ENCODE measurements around the gene DNAI1. TPM values are rescaled to one million over a fixed set of nuclear protein-coding genes. Genes with fewer than 3 reads are reported as not detected.

The DNAI1 gene
- total and polyA plus RNA-seq, 10 donors, result not detected

GRCh38 chr9:34546102-34546833 lies 87.7 kb downstream of the DNAI1 start:
- Histone ChIP-seq H3K4me3 (no peak overlapping the region), H3K27ac (no peak overlapping the region), H3K4me1 (peaks cover 0 to 15% (median 0%) of the 10 kb centered on the region in 6 donors), H3K27me3 (replicated peaks in 1 of 7) (peaks cover 0 to 29% (median 6%) of the 10 kb centered on the region in 7 donors), H3K36me3 (no peaks in the 10 kb centered on the region), H3K9me3 (no peaks in the 10 kb centered on the region)
- 83 to 91% (median 87%) methylated on average over 7 of the region's 7 CpGs for WGBS, 5 donors
- no peak for DNase-seq
- TF ChIP-seq, protein P1, sequence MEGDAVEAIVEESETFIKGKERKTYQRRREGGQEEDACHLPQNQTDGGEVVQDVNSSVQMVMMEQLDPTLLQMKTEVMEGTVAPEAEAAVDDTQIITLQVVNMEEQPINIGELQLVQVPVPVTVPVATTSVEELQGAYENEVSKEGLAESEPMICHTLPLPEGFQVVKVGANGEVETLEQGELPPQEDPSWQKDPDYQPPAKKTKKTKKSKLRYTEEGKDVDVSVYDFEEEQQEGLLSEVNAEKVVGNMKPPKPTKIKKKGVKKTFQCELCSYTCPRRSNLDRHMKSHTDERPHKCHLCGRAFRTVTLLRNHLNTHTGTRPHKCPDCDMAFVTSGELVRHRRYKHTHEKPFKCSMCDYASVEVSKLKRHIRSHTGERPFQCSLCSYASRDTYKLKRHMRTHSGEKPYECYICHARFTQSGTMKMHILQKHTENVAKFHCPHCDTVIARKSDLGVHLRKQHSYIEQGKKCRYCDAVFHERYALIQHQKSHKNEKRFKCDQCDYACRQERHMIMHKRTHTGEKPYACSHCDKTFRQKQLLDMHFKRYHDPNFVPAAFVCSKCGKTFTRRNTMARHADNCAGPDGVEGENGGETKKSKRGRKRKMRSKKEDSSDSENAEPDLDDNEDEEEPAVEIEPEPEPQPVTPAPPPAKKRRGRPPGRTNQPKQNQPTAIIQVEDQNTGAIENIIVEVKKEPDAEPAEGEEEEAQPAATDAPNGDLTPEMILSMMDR (IDR thresholded peaks at IDR 0.05 in 8 of 11, conservative IDR thresholded peaks at IDR 0.05 in 3 of 11), result no peak
- TF ChIP-seq POLR2AphosphoS5 (IDR thresholded peaks at IDR 0.05) (no peak), POLR2A (IDR thresholded peaks at IDR 0.05) (no peak)
- intact Hi-C loops (cut with DNase I; ENCODE audit: low total_unique reads), result loop anchor here (5.0 kb wide), 1 partner anchor 46 kb away; no protein-coding TSS in a partner anchor

DNA sequence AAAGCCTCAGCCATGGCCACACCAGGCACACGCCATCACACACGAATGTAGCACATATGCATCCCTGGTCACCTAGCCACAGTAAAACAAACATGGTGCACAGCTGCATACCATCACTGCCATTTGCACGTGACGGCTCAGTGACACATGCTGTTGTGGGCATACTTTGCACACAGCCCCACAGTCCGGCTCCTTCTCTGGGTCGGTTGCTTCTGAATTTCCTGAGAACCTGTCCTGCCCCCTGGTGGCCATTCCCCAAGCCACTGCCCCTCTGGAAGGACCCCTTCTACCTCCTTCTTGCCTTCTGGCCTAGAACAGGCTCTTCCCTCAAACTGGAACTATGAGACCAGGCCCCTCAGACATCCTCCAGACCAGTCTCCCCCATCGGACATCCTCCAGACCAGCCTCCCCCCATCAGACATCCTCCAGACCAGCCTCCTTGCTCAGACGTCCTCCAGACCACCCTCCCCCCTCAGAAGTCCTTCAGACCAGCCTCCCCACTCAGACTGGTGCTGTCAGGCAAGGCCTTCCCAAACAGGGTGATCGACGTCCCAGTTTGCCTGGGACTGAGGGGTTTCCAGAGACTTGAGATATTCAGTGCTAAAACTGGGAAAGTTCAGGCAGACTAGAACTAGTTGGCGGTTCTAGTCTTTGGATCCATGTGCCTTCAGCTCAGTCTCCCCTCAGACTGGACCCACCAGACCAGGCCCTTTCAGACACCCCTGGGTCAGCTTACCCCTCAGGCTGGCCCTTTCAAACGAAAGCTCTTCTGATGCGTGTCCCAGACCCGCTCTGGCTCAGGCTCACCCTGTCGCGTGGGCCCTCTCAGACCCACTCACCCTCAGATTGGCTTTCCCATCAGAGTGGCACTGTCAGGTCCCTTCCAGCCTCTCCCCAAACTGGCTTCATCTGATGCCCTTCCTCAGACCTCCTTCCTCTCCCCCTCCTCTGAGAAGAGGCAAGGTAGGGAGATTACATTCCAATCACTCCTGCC lies 88.5 kb downstream of the DNAI1 start:
- peak; percentile 79 for DNase-seq
- H3K36me3 ChIP-seq, result peaks cover 0 to 7% (median 0%) of the 10 kb centered on the region in 6 donors
- peaks cover 0 to 29% (median 6%) of the 10 kb centered on the region in 7 donors for H3K27me3 ChIP-seq (replicated peaks in 1 of 7)
- H3K9me3 ChIP-seq, result no peaks in the 10 kb centered on the region
- H3K4me3 ChIP-seq, result no peak overlapping the region
- 61 to 66% (median 63%) methylated on average over 16 of the region's 16 CpGs for WGBS, 5 donors
- H3K4me1 ChIP-seq, result peaks cover 0 to 22% (median 0%) of the 10 kb centered on the region in 6 donors
- peak overlapping the region in 1 of 8 donors; percentile 1 for H3K27ac ChIP-seq
- intact Hi-C loops (cut with DNase I; ENCODE audit: low total_unique reads), result loop anchor here (5.0 kb wide), 1 partner anchor 45 kb away; no protein-coding TSS in a partner anchor
- TF ChIP-seq, protein P1 (IDR thresholded peaks at IDR 0.05 in 8 of 11, conservative IDR thresholded peaks at IDR 0.05 in 3 of 11), result peak; percentile 17 to 75 (median 57)
- TF ChIP-seq POLR2AphosphoS5 (IDR thresholded peaks at IDR 0.05), result no peak
- no peak for TF ChIP-seq POLR2A (IDR thresholded peaks at IDR 0.05)

DNA sequence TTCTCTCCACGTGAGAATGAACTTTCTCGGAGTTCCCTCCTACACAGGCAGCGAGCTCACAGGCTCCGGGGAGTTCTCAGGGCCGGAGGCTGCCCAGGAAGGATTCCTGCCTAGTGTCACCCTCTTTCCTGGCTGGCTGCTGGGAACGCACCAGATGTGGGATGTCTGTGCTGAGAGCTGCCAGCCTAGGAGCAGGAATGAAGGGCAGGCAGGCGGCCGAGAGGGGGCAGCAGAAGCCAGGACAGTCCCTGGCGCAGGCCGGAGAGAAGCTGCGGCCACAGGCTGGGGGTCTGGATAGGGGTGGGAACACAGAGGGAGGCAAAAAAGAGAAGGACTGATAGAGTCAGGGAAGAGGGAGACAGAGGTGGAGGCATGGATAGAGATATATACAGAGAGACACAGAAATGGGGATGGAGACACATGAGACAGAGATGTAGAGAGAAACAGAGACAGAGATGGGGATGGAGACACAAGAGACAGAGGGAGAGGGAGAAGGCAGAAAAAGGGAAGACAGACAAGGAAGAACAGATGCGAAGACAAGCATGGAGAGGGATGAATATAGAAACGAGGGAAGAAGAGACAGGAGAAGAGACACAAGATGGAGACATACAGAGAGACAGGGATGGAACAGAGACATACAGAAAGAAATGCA lies 89.5 kb downstream of the DNAI1 start:
- intact Hi-C loops (cut with DNase I; ENCODE audit: low total_unique reads), result loop anchor here (5.0 kb wide), 1 partner anchor 44 kb away; no protein-coding TSS in a partner anchor
- Histone ChIP-seq H3K36me3 (peaks cover 0 to 8% (median 0%) of the 10 kb centered on the region in 6 donors), H3K9me3 (no peaks in the 10 kb centered on the region), H3K27ac (peak overlapping the region in 1 of 8 donors; percentile 1), H3K4me1 (peaks cover 0 to 30% (median 0%) of the 10 kb centered on the region in 6 donors), H3K27me3 (replicated peaks in 1 of 7) (peaks cover 0 to 38% (median 6%) of the 10 kb centered on the region in 7 donors), H3K4me3 (no peak overlapping the region)
- 13 to 18% (median 16%) methylated on average over 10 to 13 of the region's 13 CpGs for WGBS, 5 donors
- TF ChIP-seq POLR2A (IDR thresholded peaks at IDR 0.05) (no peak), POLR2AphosphoS5 (IDR thresholded peaks at IDR 0.05) (peak; percentile 44 to 71 (median 61))
- TF ChIP-seq, protein P1 (IDR thresholded peaks at IDR 0.05 in 8 of 11, conservative IDR thresholded peaks at IDR 0.05 in 3 of 11), result peak; percentile 63 to 94 (median 80)
- peak; percentile 84 for DNase-seq
